ENCODE data around the gene PACS1.
"Not testable (repeated sequence)": the region's sequence is repeated elsewhere in the genome, so short reads cannot be mapped to it uniquely, and the experiment has no call there.

Gene PACS1

DNA sequence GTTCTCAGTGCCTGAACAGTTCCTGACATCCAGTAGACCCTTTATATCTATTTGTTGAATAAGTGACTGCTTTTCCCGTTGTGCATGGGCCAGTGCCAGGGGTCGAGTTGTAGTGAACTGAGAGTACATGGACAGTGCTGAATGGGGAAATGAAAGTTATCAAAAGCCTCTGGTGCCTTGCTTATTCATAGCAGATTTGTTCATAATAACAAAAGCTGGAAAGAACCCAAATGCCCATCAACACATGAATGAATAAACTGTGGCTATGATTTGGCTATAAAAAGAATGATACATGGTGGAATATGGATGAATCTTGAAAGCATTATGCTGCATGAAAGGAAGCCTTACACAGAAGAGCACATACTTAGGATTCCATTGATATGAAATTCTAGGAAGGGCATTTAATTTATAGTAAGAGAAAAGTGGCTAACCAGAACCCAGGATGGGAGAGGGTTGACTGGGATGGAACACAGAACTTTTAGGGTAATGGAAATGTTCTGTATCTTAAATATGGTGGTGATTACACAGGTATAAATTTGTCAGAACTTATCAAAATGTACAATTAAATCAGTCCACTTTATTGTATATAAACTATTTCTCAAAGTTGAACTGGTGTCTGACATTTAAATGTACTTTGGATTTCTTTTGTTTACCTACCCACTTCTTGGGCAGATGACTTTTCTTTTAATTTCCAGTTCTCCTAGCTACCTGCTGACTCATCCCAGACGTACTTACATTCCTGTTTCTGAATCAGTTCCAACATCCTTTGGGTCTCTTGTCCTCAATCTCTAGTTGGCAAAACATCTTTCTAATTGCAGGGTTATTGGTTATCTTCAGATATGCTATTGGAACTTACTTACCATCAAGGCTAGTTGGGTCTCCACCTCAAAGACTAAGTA is 42.8 kb downstream of the PACS1 start:
- ChIA-PET CTCF (interaction anchor here (0.7 to 1.4 kb wide), 3 partner anchors 10 to 45 kb away, joined by 3 to 6 read pairs (median 3); no protein-coding TSS in a partner anchor), POLR2A (interaction anchor here (0.9 kb wide), 1 partner anchor 14 kb away, joined by 3 read pairs; no protein-coding TSS in a partner anchor)
- H3K4me3 ChIP-seq (ENCODE audit: low read depth, low read length): no peak overlapping the region; the same call in 1 of the 2 replicates
- TF ChIP-seq CTCF (IDR thresholded peaks at IDR 0.05; ENCODE audit: insufficient read depth, low read length, missing control alignments): no peak
- peak; percentile 58 for DNase-seq (ENCODE audit: low read depth, low spot score)

DNA sequence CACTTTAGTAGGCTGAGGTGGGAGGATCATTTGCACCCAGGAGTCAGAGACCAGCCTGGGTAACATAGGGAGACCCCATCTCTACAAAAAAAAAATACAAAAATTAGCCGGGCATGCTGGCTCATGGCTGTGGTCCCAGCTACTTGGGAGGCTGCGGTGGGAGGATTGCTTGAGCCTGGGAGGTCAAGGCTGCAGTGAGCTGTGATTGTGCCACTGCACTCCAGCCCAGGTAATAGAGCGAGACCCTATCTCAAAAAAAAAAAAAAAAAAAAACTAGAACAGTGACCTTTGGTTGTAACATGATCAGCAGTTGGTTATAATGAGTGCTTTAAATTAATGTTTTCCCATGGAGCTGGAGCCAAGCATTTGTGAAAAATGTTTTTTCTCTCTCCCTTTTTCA is 44.9 kb downstream of the PACS1 start:
- H3K4me3 ChIP-seq (ENCODE audit: low read depth, low read length); DNase-seq (ENCODE audit: low read depth, low spot score); POLR2A ChIA-PET: not testable (repeated sequence)
- CTCF ChIA-PET: interaction anchor here (0.8 to 2.7 kb wide), 4 partner anchors 11 to 47 kb away, joined by 4 to 11 read pairs (median 6); no protein-coding TSS in a partner anchor

GRCh38 chr11:66115638-66116301 is 45.7 kb downstream of the PACS1 start:
- TF ChIP-seq CTCF (IDR thresholded peaks at IDR 0.05; ENCODE audit: insufficient read depth, low read length, missing control alignments): no peak
- DNase-seq (ENCODE audit: low read depth, low spot score): no peak
- H3K4me3 ChIP-seq (ENCODE audit: low read depth, low read length): no peak overlapping the region
- ChIA-PET POLR2A (no interaction called here), CTCF (interaction anchor here (0.8 to 2.7 kb wide), 7 partner anchors 8 to 107 kb away, joined by 3 to 11 read pairs (median 4); no protein-coding TSS in a partner anchor)

DNA sequence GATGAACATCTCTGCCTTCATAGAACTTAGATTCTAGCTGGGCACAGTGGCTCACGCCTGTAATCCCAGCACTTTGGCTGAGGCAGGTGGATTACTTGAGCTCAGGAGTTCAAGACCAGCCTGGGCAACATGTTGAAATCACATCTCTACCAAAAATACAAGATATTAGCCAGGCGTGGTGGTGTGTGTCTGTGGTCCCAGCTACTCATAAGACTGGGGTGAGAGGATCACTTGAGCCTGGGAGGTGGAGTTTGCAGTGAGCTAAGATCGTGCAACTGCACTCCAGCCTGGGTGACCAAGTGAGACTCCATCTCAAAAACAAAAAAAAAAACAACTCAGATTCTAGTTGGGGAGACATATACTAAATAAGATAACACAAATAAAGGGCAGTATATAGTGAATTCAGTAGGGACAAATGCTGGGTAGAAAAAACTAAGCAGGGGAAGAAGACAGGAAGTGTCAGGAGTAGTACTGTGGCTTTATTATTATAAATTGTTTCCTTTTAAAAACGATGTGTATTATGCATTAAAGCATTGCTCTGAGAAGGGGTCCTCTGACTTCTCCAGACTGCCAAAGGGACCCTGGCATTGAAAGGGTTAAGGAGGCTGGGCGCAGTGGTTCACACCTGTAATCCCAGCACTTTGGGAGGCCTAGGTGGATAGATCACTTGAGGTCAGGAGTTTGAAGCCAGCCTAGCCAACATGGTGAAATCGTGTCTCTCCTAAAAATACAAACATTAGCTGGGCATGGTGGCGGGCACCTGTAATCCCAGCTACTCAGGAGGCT is 46.7 kb downstream of the PACS1 start:
- no peak overlapping the region for H3K4me3 ChIP-seq (ENCODE audit: low read depth, low read length)
- TF ChIP-seq CTCF (IDR thresholded peaks at IDR 0.05; ENCODE audit: insufficient read depth, low read length, missing control alignments): no peak
- DNase-seq (ENCODE audit: low read depth, low spot score): no peak
- ChIA-PET POLR2A (no interaction called here), CTCF (interaction anchor here (0.8 to 2.7 kb wide), 9 partner anchors 9 to 106 kb away, joined by 3 to 11 read pairs (median 4); no protein-coding TSS in a partner anchor)

GRCh38 chr11:66118847-66119246 is 48.8 kb downstream of the PACS1 start:
- POLR2A ChIA-PET: interaction anchor here (0.7 kb wide), 1 partner anchor 1043 kb away, joined by 3 read pairs; no protein-coding TSS in a partner anchor
- no peak overlapping the region for H3K4me3 ChIP-seq (ENCODE audit: low read depth, low read length)
- TF ChIP-seq CTCF (IDR thresholded peaks at IDR 0.05; ENCODE audit: insufficient read depth, low read length, missing control alignments): no peak
- no peak for DNase-seq (ENCODE audit: low read depth, low spot score)
- CTCF ChIA-PET: interaction anchor here (0.8 to 1.9 kb wide), 7 partner anchors 13 to 231 kb away, joined by 3 to 9 read pairs (median 4); partner anchors contain the start of gene FIBP
